Measurements from ENCODE around the gene APBA2. TPM values are rescaled to one million over a fixed set of nuclear protein-coding genes. Genes with fewer than 3 reads are reported as not detected.

APBA2 gene
- total RNA-seq, 1 donor from 2014 or later, result 30.0 TPM

DNA sequence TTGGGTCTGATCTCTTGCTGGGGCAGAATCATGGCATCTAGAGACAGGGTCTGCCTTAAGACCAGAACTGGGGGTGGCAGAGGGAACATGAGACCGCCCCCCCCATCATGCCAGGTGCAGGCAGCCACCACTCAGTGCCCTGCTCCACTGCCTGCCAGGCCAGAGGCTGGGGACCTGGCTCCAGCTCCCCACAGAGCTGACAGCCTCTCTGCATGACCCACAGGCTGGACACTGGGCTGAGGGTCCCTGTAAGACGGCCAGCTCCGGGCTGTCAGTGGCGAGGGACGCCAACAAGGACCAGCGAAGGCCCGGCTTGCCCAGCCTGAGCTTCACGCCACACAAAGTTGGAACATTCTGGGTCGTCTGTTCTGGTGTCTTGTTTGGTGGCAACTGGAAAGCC is 238.2 kb downstream of the APBA2 start:
- no peak for TF ChIP-seq CTCF (conservative IDR thresholded peaks at IDR 0.05; ENCODE audit: low read depth, low read length)

DNA sequence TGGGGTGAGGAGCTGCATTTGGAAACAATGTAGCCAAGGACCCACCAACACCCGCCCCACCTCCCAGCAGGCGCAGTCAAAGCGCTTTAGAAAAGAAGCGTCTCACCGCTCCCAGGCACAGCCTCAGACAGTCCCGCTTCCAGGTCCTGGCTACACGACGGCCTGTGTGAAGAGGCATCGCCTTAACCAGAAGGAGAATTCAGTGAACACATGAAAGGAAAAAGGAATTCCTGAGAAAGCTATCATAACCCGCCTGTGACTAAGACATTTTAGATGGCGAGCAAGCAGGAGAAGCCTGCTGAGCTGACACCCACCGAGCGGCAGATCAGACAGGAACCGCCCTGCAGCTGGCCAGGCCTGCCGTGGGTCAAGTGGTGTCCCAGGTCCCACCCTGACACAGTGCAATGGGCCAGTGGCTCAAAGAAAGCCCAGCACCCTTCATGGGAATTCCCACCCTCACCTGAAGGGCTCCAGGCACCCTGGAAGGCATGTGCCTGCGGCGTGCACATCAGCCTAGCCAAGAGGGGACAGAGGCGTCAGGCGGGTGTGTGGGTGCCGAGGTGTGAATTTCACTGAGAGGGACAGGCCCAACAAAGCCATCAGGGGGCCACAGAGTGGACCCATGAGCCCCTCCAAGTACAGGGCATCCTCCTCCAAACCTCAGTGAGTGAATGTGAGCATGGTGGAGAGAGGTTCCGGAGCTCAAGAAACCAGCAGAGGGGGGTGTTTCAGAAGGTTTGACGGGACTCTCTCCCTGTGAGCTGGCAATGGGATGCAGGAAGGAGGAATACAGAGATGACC is 239.0 kb downstream of the APBA2 start:
- no peak for TF ChIP-seq CTCF (conservative IDR thresholded peaks at IDR 0.05; ENCODE audit: low read depth, low read length)
- no peak for DNase-seq (ENCODE audit: low read depth)
- no peak overlapping the region for H3K4me3 ChIP-seq (ENCODE audit: low read depth, low read length)

More for the DNA sequence above, 238.2 kb downstream of the APBA2 start:
- DNase-seq (ENCODE audit: low read depth), result no peak
- H3K4me3 ChIP-seq (ENCODE audit: low read depth, low read length), result no peak overlapping the region

- no peak for TF ChIP-seq CTCF (conservative IDR thresholded peaks at IDR 0.05; ENCODE audit: low read depth, low read length)
Observed at GRCh38 chr15:29125382-29126207, 239.8 kb downstream of the APBA2 start.

DNA sequence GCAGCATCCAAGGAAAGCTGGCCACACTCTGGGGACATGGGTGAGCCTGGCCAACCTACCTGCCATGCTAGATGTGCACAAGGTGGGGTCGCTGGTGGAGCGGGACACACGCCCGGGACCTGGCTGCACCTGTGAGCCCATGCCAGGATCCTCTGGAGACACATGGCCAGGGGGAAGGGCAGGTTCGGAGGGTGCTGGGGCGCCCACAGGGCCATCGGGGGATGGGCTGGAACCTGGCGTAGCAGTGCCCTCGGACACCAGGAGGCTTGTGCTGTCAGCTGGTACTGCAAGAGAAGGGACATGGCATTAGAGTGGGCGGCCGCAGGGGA is 240.4 kb downstream of the APBA2 start:
- TF ChIP-seq CTCF (conservative IDR thresholded peaks at IDR 0.05; ENCODE audit: low read depth, low read length), result no peak
- no peak overlapping the region for H3K4me3 ChIP-seq (ENCODE audit: low read depth, low read length)
- DNase-seq (ENCODE audit: low read depth), result no peak

More at GRCh38 chr15:29125382-29126207, 239.8 kb downstream of the APBA2 start:
- no peak for DNase-seq (ENCODE audit: low read depth)
- no peak overlapping the region for H3K4me3 ChIP-seq (ENCODE audit: low read depth, low read length)

GRCh38 chr15:29126821-29127461 is 241.2 kb downstream of the APBA2 start:
- H3K4me3 ChIP-seq (ENCODE audit: low read depth, low read length), result no peak overlapping the region
- no peak for DNase-seq (ENCODE audit: low read depth)
- TF ChIP-seq CTCF (conservative IDR thresholded peaks at IDR 0.05; ENCODE audit: low read depth, low read length), result peak; percentile 17

- no peak overlapping the region for H3K4me3 ChIP-seq (ENCODE audit: low read depth, low read length)
- TF ChIP-seq CTCF (conservative IDR thresholded peaks at IDR 0.05; ENCODE audit: low read depth, low read length), result no peak
- DNase-seq (ENCODE audit: low read depth), result no peak
Observed at GRCh38 chr15:29127506-29128430, 242.0 kb downstream of the APBA2 start.
